Activated CD8-positive, alpha-beta memory T cell treated with anti-CD3 and anti-CD28 coated beads, Interleukin-2, amount 50 U/mL, for 1 hour (primary cell): ENCODE results near the gene TBRG1.

Experiments
- DNase-seq: peaks from one replicate; pipeline ENCODE4 v3.0.0-alpha.2; 2020; ENCODE audit errors: extremely low read depth

Gene TBRG1

GRCh38 chr11:124612567-124613246 is 10.0 kb upstream of the TBRG1 start:
- no peak for DNase-seq

- no peak for DNase-seq
Observed at GRCh38 chr11:124618863-124619262, 3.8 kb upstream of the TBRG1 start.

GRCh38 chr11:124623861-124624525 is 1.3 kb downstream of the TBRG1 start:
- no peak for DNase-seq

GRCh38 chr11:124625504-124626168 is 3.0 kb downstream of the TBRG1 start:
- DNase-seq, result no peak

- DNase-seq, result no peak
Observed at GRCh38 chr11:124627546-124627945, 4.9 kb downstream of the TBRG1 start.

GRCh38 chr11:124629961-124630360 is 7.3 kb downstream of the TBRG1 start:
- no peak for DNase-seq

- DNase-seq, result no peak
Observed at GRCh38 chr11:124633355-124633754, 10.7 kb downstream of the TBRG1 start.

- DNase-seq, result no peak
Observed at GRCh38 chr11:124635932-124636331, 13.3 kb downstream of the TBRG1 start.

GRCh38 chr11:124638500-124638899 is 15.8 kb downstream of the TBRG1 start:
- no peak for DNase-seq

GRCh38 chr11:124639186-124639585 is 16.5 kb downstream of the TBRG1 start:
- DNase-seq, result no peak

- no peak for DNase-seq
Observed at GRCh38 chr11:124640666-124641065, 18.0 kb downstream of the TBRG1 start.

- no peak for DNase-seq
Observed at GRCh38 chr11:124642628-124643027, 20.0 kb downstream of the TBRG1 start.

GRCh38 chr11:124643042-124643604 is 20.5 kb downstream of the TBRG1 start:
- no peak for DNase-seq

GRCh38 chr11:124643605-124644425 is 21.2 kb downstream of the TBRG1 start:
- no peak for DNase-seq

GRCh38 chr11:124644426-124645280 is 22.0 kb downstream of the TBRG1 start:
- no peak for DNase-seq

- no peak for DNase-seq
Observed at GRCh38 chr11:124646148-124646547, 23.5 kb downstream of the TBRG1 start.

- DNase-seq, result no peak
Observed at GRCh38 chr11:124648610-124649009, 25.9 kb downstream of the TBRG1 start.

- DNase-seq, result no peak
Observed at GRCh38 chr11:124656774-124657630, 34.3 kb downstream of the TBRG1 start.

GRCh38 chr11:124657904-124658303 is 35.2 kb downstream of the TBRG1 start:
- no peak for DNase-seq

- DNase-seq, result no peak
Observed at GRCh38 chr11:124658501-124658900, 35.8 kb downstream of the TBRG1 start.
